GM18861 (cell line): ENCODE measurements around the gene PRR19.
"Not testable (repeated sequence)": the region's sequence is repeated elsewhere in the genome, so short reads cannot be mapped to it uniquely, and the experiment has no call there.

Experiments
- ATAC-seq: cut with Tn5 transposase; IDR thresholded peaks from one replicate; pipeline ENCODE4 v1.9.1; 2021; ENCODE audit not compliant: unreplicated experiment

PRR19 gene

GRCh38 chr19:42301646-42302203 is at the start of gene PRR19:
TSS of gene PRR19 (plus strand) at chr19:42302132. CDS start at chr19:42309585, 7,453 bp downstream.
- no peak for ATAC-seq

- no peak for ATAC-seq
These were observed 49.3 kb upstream of the PRR19 start for GRCh38 chr19:42252365-42253244.

DNA sequence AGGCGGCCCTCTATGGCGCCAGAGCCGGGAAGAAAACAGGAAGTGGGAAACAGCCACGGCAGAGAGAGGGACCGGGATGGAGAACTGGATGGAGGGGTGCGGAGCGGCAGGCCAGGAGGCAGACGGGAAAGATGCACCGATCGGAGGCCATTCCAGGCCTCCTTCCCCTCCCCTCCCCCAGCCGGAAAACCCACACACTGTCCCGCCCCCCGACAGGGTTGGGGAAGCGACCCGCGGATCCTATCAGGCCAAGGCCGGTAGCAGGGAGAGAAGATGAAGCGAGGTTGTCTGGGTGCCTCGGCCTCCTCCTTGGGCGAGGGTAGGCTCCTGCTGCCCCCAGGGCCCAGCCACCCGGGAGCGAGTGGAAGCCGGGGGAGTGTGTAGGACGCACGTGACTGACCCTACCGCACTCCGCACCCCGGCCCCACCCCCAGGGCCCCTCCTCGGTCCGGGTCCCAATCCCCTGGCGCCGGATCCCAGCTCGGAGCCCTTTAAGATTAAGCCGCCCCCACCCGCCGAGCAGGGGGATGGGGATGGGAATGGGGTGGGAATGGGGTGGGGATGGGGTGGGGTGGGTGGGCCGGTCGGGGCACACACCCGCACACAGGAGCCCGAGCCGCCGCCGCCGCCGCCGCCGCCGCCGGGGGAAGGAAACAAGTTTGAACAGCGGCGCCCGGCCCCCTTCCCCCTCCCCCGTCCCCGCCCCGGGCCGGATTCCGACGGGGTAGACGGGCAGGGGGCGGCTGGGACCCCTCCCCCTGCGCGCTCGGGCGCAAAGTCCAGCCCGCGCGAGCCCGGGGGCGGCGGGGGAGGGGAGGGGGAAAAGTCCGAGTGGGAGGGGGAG is 48.5 kb upstream of the PRR19 start:
- no peak for ATAC-seq

DNA sequence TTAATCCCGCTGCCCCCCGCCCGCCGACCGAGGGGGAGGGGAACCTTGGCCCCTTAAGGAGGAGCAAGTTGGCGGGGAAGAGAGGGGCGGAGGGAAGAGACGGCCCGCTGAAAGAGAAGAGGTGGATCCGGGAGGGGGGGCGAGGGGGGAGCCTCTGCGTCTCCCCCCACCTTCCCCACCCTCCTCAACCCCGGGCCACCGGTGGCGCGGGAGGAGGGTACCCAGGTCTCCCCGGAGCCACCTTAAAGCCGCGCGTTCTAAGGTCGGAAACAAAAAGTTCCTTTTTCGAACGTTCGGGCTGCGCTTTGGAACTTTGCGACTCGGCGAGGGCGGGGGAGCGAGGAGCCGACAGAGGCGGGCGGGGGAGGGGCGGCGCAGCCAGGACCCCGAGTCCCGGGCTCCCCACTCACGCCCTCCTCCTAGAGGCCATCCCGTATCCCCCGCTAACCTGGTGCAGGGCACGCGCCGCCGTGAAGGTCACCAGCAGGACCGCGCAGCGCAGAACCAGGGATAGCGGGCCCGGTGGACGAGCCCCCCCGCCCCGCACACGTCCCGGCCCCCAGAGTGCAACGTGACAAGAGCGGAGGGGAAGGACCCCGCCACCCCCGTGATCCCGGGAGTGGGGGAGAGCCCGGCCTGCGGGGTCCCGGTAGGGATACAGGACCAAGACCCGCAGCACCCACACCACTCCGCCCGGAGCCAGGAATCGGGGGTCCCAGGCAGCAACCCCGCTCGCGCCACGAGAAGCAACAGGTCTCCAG is 47.7 kb upstream of the PRR19 start:
- ATAC-seq = peak; percentile 34

DNA sequence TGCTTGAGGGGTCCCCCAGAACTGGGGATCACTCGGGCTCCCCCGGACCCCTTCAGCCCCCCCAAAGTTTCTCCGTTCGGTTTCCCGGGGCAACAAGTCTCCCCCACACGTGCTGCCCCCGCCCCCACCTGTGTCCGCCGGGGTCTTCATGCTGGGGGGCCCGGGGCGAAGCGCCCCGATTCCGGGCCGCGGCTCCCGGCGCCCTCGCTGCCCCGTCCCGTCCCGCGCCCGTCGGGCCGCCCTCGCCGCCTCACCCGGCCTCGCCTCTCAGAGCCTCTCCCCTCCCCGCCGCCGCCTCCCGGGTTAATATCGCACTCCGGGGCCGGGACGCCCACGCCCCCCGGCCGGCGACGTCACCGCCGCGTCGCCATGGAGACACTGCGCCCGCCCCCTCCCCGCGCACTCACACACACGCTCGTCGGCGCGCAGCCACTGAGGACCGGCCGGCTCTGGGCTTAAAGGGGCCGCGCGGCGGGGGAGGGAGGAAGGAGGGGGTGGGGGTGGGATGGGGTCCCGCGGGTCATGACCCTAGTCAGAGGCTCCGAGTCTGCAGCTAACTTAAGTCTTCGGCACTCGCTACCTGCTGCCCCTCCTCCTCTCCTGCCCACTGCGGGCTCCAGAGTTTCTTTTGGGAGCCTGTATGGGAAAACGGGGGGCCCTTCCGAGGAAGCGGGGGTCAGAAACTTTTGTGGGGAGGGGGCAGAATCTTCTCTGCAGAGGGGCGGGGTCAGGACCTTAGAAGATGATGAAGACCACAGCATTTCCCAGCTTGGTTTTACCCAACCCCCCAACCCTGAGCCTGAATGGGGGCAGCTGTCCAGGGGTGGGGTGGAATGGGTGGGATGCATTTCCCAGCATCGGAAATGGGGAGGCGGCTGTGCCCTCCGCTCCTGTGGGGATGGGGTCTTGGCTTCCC is 46.8 kb upstream of the PRR19 start, which contains the start of gene ERF:
TSS of gene ERF (minus strand) at position 279 of the 916 bp plus-strand sequence. CDS start at position 150, 129 bp downstream.
- ATAC-seq = peak; percentile 42

GRCh38 chr19:42255766-42256745 is 45.9 kb upstream of the PRR19 start:
- no peak for ATAC-seq

GRCh38 chr19:42257842-42258241 is 44.1 kb upstream of the PRR19 start:
- ATAC-seq = not testable (repeated sequence)

DNA sequence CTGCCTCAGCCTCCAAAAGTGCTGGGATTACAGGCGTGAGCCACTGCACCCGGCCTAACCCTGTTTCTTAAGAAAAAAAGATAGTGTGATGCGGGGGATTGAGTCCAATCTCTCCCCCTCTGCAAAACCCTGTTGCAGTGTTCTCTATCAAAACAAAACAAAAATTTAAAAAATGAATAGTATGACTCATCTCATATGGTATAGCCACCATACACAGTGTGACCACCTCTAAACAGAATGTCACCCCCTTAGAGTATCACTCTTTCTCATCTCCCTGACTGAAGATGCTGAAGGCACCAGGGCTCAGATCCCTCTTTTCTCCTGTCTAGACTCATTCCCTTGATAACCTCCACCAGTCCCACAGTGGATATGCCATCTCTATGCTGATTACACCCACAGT is 40.2 kb upstream of the PRR19 start:
- ATAC-seq = no peak

DNA sequence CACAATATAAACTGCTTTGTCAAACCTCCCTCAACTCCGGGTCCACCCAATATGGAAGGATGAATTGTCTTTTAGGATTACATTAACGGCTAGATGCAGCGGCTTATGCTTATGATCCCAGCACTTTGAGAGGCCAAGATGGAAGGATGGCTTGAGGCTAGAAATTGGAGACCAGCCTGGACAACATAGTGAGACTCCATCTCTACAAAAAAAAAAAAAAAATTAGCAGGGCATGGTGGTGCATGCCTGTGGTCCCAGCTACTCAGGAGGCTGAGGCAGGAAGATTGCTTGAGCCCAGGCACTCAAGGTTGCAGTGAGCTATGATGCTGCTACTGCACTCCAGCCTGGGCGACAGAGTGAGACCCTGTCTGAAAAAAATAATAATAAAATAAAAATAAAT is 35.8 kb upstream of the PRR19 start:
- not testable (repeated sequence) for ATAC-seq

- not testable (repeated sequence) for ATAC-seq
These were observed 34.9 kb upstream of the PRR19 start for GRCh38 chr19:42266928-42267603.

- no peak for ATAC-seq
These were observed 34.2 kb upstream of the PRR19 start for GRCh38 chr19:42267644-42268141.

DNA sequence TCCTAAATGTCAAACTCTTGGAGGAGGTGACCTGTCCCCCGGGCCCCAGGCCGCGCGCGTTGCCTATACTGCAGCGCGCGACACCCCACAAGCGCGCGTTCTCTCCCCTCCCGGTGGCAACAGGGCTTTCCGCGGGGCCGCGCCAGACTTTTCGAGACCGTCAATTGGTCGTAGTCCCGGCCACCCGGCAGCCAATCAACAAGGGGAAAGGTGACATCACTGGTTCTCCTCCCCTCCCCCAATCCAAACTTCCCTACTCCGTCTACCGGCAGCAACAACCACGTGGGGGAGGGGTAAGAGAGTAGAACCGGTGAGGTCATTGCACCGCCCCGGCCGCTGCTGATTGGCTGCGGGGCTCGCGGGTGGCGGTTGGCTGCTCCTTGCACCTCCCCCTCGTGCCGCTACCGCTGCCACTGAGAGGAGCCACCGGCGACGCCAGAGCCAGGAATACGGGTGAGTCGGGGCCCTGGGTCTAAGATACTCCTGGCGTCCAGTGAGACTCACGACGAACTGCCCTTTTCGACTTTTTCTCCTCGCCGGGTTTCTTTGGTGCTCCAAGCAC is 33.7 kb upstream of the PRR19 start:
- peak; percentile 32 for ATAC-seq

DNA sequence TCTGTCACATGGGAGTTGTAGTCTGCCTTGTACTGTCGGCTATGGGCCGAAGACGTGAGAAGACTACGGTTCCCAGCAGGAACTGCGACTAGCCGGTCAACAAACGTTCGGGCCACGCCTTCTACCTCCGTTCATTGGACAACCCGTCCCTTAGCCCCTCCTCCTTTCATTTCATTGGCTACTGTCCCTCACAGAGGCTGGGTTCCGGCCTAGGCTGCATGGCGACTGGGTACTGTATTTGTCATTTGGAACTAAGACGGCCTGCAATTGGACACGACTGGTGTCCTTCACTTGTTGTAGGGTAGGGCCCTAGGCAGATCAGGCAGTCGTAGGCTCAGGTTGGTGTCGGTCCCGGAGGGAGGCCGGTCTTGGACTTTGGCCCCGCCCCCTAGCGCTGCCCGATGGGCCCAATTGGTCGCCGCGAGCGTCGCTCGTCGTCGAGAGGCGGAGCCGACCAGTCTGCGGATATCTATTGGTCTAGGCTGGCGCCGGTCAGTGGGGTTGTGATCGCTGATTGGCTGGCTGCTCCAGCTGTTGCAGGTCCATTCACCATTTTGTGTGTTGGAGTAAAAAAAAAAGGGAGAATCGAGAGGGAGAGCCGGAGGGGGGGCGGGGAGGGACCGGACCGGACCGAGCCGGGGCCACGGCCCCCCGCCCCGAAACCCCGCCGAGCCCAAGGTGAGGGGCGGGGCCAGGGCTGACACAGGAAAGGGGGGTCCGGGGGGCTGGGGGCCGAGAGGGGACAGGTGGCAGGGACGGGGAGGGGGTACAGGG is 33.0 kb upstream of the PRR19 start, which contains the start of gene CIC:
TSS of gene CIC (plus strand) at position 549 of the 774 bp plus-strand sequence. CDS start 2,532 bp downstream, outside the sequence.
- ATAC-seq = peak; percentile 68

DNA sequence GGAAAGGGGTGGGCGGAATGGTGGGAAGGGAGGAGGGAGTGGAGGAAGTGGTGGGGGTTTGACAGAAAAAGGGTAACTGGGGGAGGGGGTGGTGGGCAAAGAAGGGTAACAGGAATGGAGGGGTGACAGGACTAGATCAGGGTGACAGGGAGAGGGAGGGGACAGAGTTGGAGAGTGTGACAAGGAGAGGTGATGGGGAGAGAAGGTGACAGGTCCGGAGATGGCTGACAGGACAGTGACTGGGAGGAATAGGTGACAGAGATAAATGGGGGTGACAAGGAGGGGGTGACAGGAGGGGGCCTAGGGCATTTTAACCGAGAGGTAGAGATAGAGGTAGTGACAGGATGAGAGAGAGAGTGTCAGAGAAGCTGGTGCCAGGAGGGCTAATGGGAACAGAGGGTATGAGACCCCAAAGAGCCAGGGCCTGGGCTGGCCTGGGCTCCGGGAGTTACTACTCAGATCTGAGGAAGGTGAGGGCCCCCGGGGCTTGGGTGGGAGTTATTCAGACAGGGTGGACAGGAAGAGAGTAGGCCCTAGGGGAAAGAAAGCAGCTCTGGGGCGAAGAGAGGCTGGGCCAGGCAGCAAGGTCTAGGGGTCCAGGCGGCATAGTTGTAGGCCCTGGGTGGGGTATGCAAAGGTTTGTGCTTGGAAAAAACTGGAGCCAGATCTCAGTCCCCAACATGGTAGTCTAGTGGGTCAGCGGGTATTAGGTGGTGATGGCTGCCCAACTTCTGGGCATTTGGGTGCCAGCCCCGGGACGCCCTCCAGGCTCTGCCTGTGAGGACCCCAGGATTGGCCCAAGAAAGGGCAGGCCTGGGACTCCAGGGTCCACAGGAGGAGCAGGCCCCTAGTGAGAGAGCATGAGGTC is 32.2 kb upstream of the PRR19 start:
- ATAC-seq = no peak

GRCh38 chr19:42270346-42271044 is 31.4 kb upstream of the PRR19 start:
- no peak for ATAC-seq
